Esophagus muscularis mucosa (tissue), 4 donors: Measurements from ENCODE around the gene ZNF23. TPM values are rescaled to one million over a fixed set of nuclear protein-coding genes. Genes with fewer than 3 reads are reported as not detected.

Experiments used
- DNase-seq: peaks from one replicate; pipeline ENCODE4 v3.0.0-alpha.2; 2017; ENCODE audit errors: extremely low spot score
- H3K27ac ChIP-seq, 4 donors: fragments of 200-600 bp; sonication (generic); replicated peaks in 1 of 4; 1 replicate in 3 of 4; 2 replicates in 1 of 4; pipeline ENCODE4 v1.5.1; 2016 to 2019; ENCODE audit warnings: mild to moderate bottlenecking in 1 of 4
- H3K27me3 ChIP-seq, 4 donors: fragments of 200-600 bp; sonication (generic); one replicate each; pipeline versions ENCODE4 v1.5.1 to v1.6.0; 2016 to 2019
- H3K36me3 ChIP-seq, 4 donors: fragments of 200-600 bp; sonication (generic); one replicate each; pipeline ENCODE4 v1.5.1; 2016 to 2019
- H3K4me1 ChIP-seq, 4 donors: fragments of 200-600 bp; sonication (generic); one replicate each; pipeline ENCODE4 v1.5.1; 2016 to 2019
- H3K4me3 ChIP-seq, 4 donors: fragments of 200-600 bp; sonication (generic); 1 replicate in 2 of 4; 2 replicates in 2 of 4; pipeline ENCODE4 v1.5.1; 2016 to 2019; ENCODE audit warnings: mild to moderate bottlenecking in 4 of 4, moderate library complexity in 1 of 4
- H3K9me3 ChIP-seq, 4 donors: fragments of 200-600 bp; sonication (generic); 1 replicate in 3 of 4; 2 replicates in 1 of 4; pipeline ENCODE4 v1.5.1; 2016 to 2019
- CTCF ChIP-seq, 3 experiments: fragments of 200-600 bp in 2 of 3; fragments of 450-650 bp in 1 of 3; sonication (generic) in 2 of 3; IDR thresholded peaks; one replicate each; pipeline ENCODE4 v1.5.1; 2017 to 2019; ENCODE audit warnings: antibody characterized with exemption in 3 of 3, mild to moderate bottlenecking in 2 of 3, moderate library complexity in 1 of 3
- EP300 ChIP-seq: sonication (generic); formaldehyde crosslinking; IDR thresholded peaks from one replicate; pipeline ENCODE4 v1.6.1; 2017; ENCODE audit warnings: antibody characterized with exemption
- POLR2A ChIP-seq: fragments of 450-650 bp; IDR thresholded peaks from one replicate; pipeline ENCODE4 v1.6.1; 2017; ENCODE audit warnings: antibody characterized with exemption, moderate library complexity, mild to moderate bottlenecking, low read depth
- POLR2AphosphoS5 ChIP-seq, 2 donors: sonication (generic); formaldehyde crosslinking; IDR thresholded peaks; one replicate each; pipeline ENCODE4 v1.6.1; 2017; ENCODE audit warnings: antibody characterized with exemption in 2 of 2
- WGBS: methylation state at CpG from one replicate; pipeline ENCODE4 v1.1.5; 2018; 5-methylcytosine and 5-hydroxymethylcytosine counted together
- intact Hi-C: fragments of 100-400 bp; cut with DNase I; formaldehyde crosslinking; loops from one replicate; pipeline ENCODE4 v1.15.1; 2023
- total RNA-seq, 4 donors: library from RNA; depleted of rRNA; stranded (reverse); fragments of >200 nt; gene quantifications; one replicate each; pipeline versions ENCODE4 v1.1.0 to v1.2.1, GENCODE V29; 2016

Gene ZNF23
- total RNA-seq, 4 donors from 2014 or later = 9.4 to 12.5 (median 11.2) TPM

GRCh38 chr16:71482569-71482968 is 20.5 kb upstream of the ZNF23 start:
- Histone ChIP-seq H3K27ac (no peak overlapping the region), H3K27me3 (no peaks in the 10 kb centered on the region), H3K4me3 (no peak overlapping the region), H3K36me3 (peaks cover 7 to 28% (median 12%) of the 10 kb centered on the region in 4 donors), H3K9me3 (no peaks in the 10 kb centered on the region), H3K4me1 (peaks cover 6 to 17% (median 16%) of the 10 kb centered on the region in 4 donors)
- no peak for DNase-seq
- TF ChIP-seq CTCF (IDR thresholded peaks at IDR 0.05) = no peak
- no peak for TF ChIP-seq EP300
- TF ChIP-seq POLR2AphosphoS5 (IDR thresholded peaks at IDR 0.05) = no peak
- TF ChIP-seq POLR2A = no peak
- WGBS = 92% methylated on average over 5 of the region's 5 CpGs
- intact Hi-C loops = no loop called here

GRCh38 chr16:71480956-71481355 is 18.9 kb upstream of the ZNF23 start:
- Histone ChIP-seq H3K4me1 (peaks cover 6 to 17% (median 16%) of the 10 kb centered on the region in 4 donors), H3K27me3 (no peaks in the 10 kb centered on the region), H3K4me3 (no peak overlapping the region), H3K36me3 (peaks cover 16 to 44% (median 28%) of the 10 kb centered on the region in 4 donors), H3K9me3 (no peaks in the 10 kb centered on the region), H3K27ac (no peak overlapping the region)
- no peak for DNase-seq
- intact Hi-C loops = no loop called here
- TF ChIP-seq POLR2A (no peak), EP300 (no peak), POLR2AphosphoS5 (IDR thresholded peaks at IDR 0.05) (no peak), CTCF (IDR thresholded peaks at IDR 0.05) (no peak)
- 100% methylated on average over 2 of the region's 2 CpGs for WGBS

- Histone ChIP-seq H3K36me3 (peaks cover 25 to 59% (median 43%) of the 10 kb centered on the region in 4 donors), H3K9me3 (no peaks in the 10 kb centered on the region), H3K4me1 (peaks cover 6 to 12% (median 10%) of the 10 kb centered on the region in 4 donors), H3K27me3 (no peaks in the 10 kb centered on the region), H3K27ac (no peak overlapping the region), H3K4me3 (no peak overlapping the region)
- intact Hi-C loops = no loop called here
- no peak for DNase-seq
- WGBS = 57% methylated on average over 3 of the region's 3 CpGs
- TF ChIP-seq POLR2A (no peak), CTCF (IDR thresholded peaks at IDR 0.05) (peak in 1 of 3 experiments; percentile 10), EP300 (no peak), POLR2AphosphoS5 (IDR thresholded peaks at IDR 0.05) (no peak)
Measured at GRCh38 chr16:71479420-71479819, 17.4 kb upstream of the ZNF23 start.

GRCh38 chr16:71476457-71477124 is 14.5 kb upstream of the ZNF23 start:
- no peak for DNase-seq
- no peak overlapping the region for H3K4me3 ChIP-seq
- no peak for TF ChIP-seq EP300
- TF ChIP-seq POLR2AphosphoS5 (IDR thresholded peaks at IDR 0.05) = no peak
- TF ChIP-seq CTCF (IDR thresholded peaks at IDR 0.05) = no peak
- no peak for TF ChIP-seq POLR2A
- intact Hi-C loops = no loop called here
- H3K9me3 ChIP-seq = no peaks in the 10 kb centered on the region
- 91% methylated on average over 4 of the region's 4 CpGs for WGBS
- no peak overlapping the region for H3K27ac ChIP-seq
- H3K36me3 ChIP-seq = peaks cover 25 to 72% (median 53%) of the 10 kb centered on the region in 4 donors
- H3K4me1 ChIP-seq = no peaks in the 10 kb centered on the region
- no peaks in the 10 kb centered on the region for H3K27me3 ChIP-seq

- Histone ChIP-seq H3K36me3 (peaks cover 25 to 74% (median 65%) of the 10 kb centered on the region in 4 donors), H3K4me1 (no peaks in the 10 kb centered on the region), H3K9me3 (no peaks in the 10 kb centered on the region), H3K27me3 (no peaks in the 10 kb centered on the region), H3K4me3 (no peak overlapping the region), H3K27ac (no peak overlapping the region)
- WGBS = 72% methylated on average over 3 of the region's 3 CpGs
- intact Hi-C loops = no loop called here
- no peak for TF ChIP-seq EP300
- no peak for TF ChIP-seq POLR2A
- no peak for TF ChIP-seq POLR2AphosphoS5 (IDR thresholded peaks at IDR 0.05)
- TF ChIP-seq CTCF (IDR thresholded peaks at IDR 0.05) = no peak
- DNase-seq = no peak
Measured at GRCh38 chr16:71474864-71475263, 12.8 kb upstream of the ZNF23 start.
